HepG2 (cell line): Measurements from ENCODE around the gene TRIM23. TPM values are rescaled to one million over a fixed set of nuclear protein-coding genes. Genes with fewer than 3 reads are reported as not detected.

Experiments
- CENPT ChIP-seq: sonication (generic); formaldehyde crosslinking; IDR thresholded peaks from 2 replicates; pipeline ENCODE4 v1.8.0; 2022; ENCODE audit warnings: low read depth, mild to moderate bottlenecking, moderate library complexity, missing genetic modification reagents
- HOXA7 ChIP-seq: sonication (generic); formaldehyde crosslinking; IDR thresholded peaks from 2 replicates; pipeline ENCODE4 v1.8.1; 2022; ENCODE audit warnings: mild to moderate bottlenecking, missing genetic modification reagents, moderate library complexity
- NCOA2 ChIP-seq: sonication (generic); formaldehyde crosslinking; IDR thresholded peaks from 2 replicates; pipeline ENCODE4 v1.8.0; 2022; ENCODE audit warnings: inconsistent platforms
- NFE2L1 ChIP-seq: sonication (generic); formaldehyde crosslinking; IDR thresholded peaks from 2 replicates; pipeline ENCODE4 v1.4.0; 2020; ENCODE audit warnings: missing genetic modification reagents, mild to moderate bottlenecking, borderline replicate concordance
- RNF2 ChIP-seq: fragments of 450-650 bp; conservative IDR thresholded peaks from 2 replicates; pipeline ENCODE4 v1.6.1; 2016; ENCODE audit warnings: low read depth
- SMYD3 ChIP-seq: sonication (generic); formaldehyde crosslinking; IDR thresholded peaks from 2 replicates; pipeline ENCODE4 v1.8.1; 2023; ENCODE audit warnings: mild to moderate bottlenecking, missing genetic modification reagents
- ZFX ChIP-seq: sonication (generic); formaldehyde crosslinking; IDR thresholded peaks from 2 replicates; pipeline ENCODE4 v1.4.0; 2020; ENCODE audit warnings: mild to moderate bottlenecking, low read depth, missing genetic modification reagents, moderate library complexity
- ZNF224 ChIP-seq: sonication (generic); formaldehyde crosslinking; IDR thresholded peaks from 2 replicates; pipeline ENCODE4 v1.5.0; 2020; ENCODE audit warnings: mild to moderate bottlenecking, missing genetic modification reagents
- ZNF441 ChIP-seq: sonication (generic); formaldehyde crosslinking; IDR thresholded peaks from 2 replicates; pipeline ENCODE4 v1.7.0; 2021; ENCODE audit warnings: missing genetic modification reagents, borderline replicate concordance
- ZNF451 ChIP-seq: sonication (generic); formaldehyde crosslinking; IDR thresholded peaks from 2 replicates; pipeline ENCODE4 v1.5.0; 2020; ENCODE audit warnings: mild to moderate bottlenecking, missing genetic modification reagents
- polyA plus RNA-seq, 8 experiments: library from polyadenylated mRNA; depleted of rRNA in 3 of 8; stranded (reverse) in 7 of 8; unstranded in 1 of 8; fragments of >200 nt; fragmentation: Illumina TruSeq in 4 of 8; extraction: Trizol in 4 of 8; gene quantifications; 2 replicates each; pipeline versions ENCODE4 v1.2.1 to v1.2.3, GENCODE V29; 2011 to 2016; ENCODE audit warnings: low read depth in 4 of 8, missing spikeins in 1 of 8, mixed read lengths in 1 of 8; ENCODE audit not compliant: insufficient read depth in 1 of 8
- total RNA-seq, 5 experiments: library from RNA; depleted of rRNA; stranded (reverse); fragments of >200 nt; fragmentation: Illumina TruSeq; extraction: Trizol; gene quantifications; 2 replicates each; pipeline ENCODE4 v1.2.3, GENCODE V29; 2016; ENCODE audit warnings: low read depth in 1 of 5
- TF ChIP-seq, protein P1 (sequence below): sonication (generic); formaldehyde crosslinking; IDR thresholded peaks from 2 replicates; pipeline ENCODE4 v1.4.0; 2020; ENCODE audit warnings: missing genetic modification reagents, borderline replicate concordance
- TF ChIP-seq, protein P2 (sequence below): sonication (generic); formaldehyde crosslinking; IDR thresholded peaks from 2 replicates; pipeline ENCODE4 v1.5.0; 2020; ENCODE audit warnings: mild to moderate bottlenecking, missing genetic modification reagents, borderline replicate concordance
- TF ChIP-seq, protein P3 (sequence below): sonication (generic); formaldehyde crosslinking; IDR thresholded peaks from 2 replicates; pipeline ENCODE4 v1.4.0; 2020; ENCODE audit warnings: missing genetic modification reagents
- TF ChIP-seq, protein P4 (sequence below): sonication (generic); formaldehyde crosslinking; IDR thresholded peaks from 2 replicates; pipeline ENCODE4 v1.8.0; 2022; ENCODE audit warnings: mild to moderate bottlenecking, missing genetic modification reagents; ENCODE audit not compliant: insufficient replicate concordance

Gene TRIM23
- total and polyA plus RNA-seq, 2 of the 13 experiments (the other 11 are each of a cell fraction or from before 2014, with no cell fraction given), result 4.6 to 11.4 TPM

DNA sequence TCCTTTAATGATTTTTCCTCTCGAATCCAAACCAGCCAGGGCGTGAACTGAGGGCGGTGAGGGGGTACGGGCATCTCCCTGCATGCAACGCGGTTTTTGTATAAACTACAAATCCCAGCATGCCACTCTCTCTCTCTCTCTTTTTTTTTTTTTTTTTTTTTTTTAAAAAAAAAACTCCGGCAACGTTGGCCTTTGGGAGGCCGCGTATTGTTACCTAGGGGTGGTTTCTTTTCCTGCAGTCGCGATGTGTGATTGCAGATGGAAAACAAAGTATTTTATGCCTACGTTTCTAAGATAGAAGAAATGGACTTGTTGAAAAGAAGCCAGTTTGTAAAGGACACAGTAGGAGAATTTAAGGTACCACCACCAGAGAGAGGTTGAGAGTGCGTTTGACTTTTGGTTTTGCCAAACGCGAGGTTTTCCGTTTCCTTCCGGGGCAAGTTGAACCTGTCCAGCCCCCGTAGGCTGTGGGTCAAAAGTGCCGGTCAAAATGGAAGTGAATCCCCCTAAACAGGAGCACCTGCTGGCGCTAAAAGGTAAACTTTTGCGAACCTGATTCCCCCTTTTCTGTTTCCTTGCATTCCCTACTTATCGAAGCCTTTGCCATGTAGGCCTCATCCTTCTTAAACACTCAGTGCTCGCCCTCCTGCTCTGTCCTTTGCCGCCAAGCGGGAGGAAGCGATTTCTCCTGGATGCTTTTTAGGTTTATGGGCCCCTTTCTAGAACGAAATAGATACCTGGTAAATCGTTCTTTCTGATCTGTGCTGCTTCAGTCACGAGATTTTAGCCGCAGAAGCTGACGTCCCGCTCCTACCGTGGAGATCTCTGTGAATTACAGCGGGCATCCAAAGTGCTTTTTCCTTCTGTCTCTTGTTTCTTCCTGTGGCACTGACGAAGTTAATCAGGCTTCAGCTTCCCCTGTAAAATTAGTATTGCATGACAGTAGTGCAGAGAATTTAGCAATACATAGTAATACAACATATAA is 730 bp upstream of the TRIM23 start, which contains the start of the genes SHLD3 and TRAPPC13 (continued):
- TF ChIP-seq, protein P1, sequence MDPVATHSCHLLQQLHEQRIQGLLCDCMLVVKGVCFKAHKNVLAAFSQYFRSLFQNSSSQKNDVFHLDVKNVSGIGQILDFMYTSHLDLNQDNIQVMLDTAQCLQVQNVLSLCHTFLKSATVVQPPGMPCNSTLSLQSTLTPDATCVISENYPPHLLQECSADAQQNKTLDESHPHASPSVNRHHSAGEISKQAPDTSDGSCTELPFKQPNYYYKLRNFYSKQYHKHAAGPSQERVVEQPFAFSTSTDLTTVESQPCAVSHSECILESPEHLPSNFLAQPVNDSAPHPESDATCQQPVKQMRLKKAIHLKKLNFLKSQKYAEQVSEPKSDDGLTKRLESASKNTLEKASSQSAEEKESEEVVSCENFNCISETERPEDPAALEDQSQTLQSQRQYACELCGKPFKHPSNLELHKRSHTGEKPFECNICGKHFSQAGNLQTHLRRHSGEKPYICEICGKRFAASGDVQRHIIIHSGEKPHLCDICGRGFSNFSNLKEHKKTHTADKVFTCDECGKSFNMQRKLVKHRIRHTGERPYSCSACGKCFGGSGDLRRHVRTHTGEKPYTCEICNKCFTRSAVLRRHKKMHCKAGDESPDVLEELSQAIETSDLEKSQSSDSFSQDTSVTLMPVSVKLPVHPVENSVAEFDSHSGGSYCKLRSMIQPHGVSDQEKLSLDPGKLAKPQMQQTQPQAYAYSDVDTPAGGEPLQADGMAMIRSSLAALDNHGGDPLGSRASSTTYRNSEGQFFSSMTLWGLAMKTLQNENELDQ, result no peak
- TF ChIP-seq ZFX (CRISPR knock-in tag), result peak; percentile 51
- TF ChIP-seq, protein P2, sequence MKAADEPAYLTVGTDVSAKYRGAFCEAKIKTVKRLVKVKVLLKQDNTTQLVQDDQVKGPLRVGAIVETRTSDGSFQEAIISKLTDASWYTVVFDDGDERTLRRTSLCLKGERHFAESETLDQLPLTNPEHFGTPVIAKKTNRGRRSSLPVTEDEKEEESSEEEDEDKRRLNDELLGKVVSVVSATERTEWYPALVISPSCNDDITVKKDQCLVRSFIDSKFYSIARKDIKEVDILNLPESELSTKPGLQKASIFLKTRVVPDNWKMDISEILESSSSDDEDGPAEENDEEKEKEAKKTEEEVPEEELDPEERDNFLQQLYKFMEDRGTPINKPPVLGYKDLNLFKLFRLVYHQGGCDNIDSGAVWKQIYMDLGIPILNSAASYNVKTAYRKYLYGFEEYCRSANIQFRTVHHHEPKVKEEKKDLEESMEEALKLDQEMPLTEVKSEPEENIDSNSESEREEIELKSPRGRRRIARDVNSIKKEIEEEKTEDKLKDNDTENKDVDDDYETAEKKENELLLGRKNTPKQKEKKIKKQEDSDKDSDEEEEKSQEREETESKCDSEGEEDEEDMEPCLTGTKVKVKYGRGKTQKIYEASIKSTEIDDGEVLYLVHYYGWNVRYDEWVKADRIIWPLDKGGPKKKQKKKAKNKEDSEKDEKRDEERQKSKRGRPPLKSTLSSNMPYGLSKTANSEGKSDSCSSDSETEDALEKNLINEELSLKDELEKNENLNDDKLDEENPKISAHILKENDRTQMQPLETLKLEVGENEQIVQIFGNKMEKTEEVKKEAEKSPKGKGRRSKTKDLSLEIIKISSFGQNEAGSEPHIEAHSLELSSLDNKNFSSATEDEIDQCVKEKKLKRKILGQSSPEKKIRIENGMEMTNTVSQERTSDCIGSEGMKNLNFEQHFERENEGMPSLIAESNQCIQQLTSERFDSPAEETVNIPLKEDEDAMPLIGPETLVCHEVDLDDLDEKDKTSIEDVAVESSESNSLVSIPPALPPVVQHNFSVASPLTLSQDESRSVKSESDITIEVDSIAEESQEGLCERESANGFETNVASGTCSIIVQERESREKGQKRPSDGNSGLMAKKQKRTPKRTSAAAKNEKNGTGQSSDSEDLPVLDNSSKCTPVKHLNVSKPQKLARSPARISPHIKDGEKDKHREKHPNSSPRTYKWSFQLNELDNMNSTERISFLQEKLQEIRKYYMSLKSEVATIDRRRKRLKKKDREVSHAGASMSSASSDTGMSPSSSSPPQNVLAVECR (CRISPR knock-in tag), result peak; percentile 50; the same call in 1 of the 2 replicates
- TF ChIP-seq NFE2L1 (CRISPR knock-in tag), result no peak
- TF ChIP-seq SMYD3 (CRISPR knock-in tag), result no peak
- TF ChIP-seq ZNF451 (CRISPR knock-in tag), result no peak
- no peak for TF ChIP-seq RNF2
- no peak for TF ChIP-seq CENPT
- TF ChIP-seq, protein P3, sequence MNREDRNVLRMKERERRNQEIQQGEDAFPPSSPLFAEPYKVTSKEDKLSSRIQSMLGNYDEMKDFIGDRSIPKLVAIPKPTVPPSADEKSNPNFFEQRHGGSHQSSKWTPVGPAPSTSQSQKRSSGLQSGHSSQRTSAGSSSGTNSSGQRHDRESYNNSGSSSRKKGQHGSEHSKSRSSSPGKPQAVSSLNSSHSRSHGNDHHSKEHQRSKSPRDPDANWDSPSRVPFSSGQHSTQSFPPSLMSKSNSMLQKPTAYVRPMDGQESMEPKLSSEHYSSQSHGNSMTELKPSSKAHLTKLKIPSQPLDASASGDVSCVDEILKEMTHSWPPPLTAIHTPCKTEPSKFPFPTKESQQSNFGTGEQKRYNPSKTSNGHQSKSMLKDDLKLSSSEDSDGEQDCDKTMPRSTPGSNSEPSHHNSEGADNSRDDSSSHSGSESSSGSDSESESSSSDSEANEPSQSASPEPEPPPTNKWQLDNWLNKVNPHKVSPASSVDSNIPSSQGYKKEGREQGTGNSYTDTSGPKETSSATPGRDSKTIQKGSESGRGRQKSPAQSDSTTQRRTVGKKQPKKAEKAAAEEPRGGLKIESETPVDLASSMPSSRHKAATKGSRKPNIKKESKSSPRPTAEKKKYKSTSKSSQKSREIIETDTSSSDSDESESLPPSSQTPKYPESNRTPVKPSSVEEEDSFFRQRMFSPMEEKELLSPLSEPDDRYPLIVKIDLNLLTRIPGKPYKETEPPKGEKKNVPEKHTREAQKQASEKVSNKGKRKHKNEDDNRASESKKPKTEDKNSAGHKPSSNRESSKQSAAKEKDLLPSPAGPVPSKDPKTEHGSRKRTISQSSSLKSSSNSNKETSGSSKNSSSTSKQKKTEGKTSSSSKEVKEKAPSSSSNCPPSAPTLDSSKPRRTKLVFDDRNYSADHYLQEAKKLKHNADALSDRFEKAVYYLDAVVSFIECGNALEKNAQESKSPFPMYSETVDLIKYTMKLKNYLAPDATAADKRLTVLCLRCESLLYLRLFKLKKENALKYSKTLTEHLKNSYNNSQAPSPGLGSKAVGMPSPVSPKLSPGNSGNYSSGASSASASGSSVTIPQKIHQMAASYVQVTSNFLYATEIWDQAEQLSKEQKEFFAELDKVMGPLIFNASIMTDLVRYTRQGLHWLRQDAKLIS, result no peak
- TF ChIP-seq, protein P4, sequence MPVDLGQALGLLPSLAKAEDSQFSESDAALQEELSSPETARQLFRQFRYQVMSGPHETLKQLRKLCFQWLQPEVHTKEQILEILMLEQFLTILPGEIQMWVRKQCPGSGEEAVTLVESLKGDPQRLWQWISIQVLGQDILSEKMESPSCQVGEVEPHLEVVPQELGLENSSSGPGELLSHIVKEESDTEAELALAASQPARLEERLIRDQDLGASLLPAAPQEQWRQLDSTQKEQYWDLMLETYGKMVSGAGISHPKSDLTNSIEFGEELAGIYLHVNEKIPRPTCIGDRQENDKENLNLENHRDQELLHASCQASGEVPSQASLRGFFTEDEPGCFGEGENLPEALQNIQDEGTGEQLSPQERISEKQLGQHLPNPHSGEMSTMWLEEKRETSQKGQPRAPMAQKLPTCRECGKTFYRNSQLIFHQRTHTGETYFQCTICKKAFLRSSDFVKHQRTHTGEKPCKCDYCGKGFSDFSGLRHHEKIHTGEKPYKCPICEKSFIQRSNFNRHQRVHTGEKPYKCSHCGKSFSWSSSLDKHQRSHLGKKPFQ (CRISPR knock-in tag), result no peak
- TF ChIP-seq HOXA7, result no peak
- TF ChIP-seq ZNF224 (CRISPR knock-in tag), result 0 out of 2 replicates have a peak, but pooled peaks have one; percentile 32
- no peak; the same call in 1 of the 2 replicates for TF ChIP-seq NCOA2
- no peak for TF ChIP-seq ZNF441 (CRISPR knock-in tag)
